ENCODE data around the gene WFDC1.

WFDC1 gene

DNA sequence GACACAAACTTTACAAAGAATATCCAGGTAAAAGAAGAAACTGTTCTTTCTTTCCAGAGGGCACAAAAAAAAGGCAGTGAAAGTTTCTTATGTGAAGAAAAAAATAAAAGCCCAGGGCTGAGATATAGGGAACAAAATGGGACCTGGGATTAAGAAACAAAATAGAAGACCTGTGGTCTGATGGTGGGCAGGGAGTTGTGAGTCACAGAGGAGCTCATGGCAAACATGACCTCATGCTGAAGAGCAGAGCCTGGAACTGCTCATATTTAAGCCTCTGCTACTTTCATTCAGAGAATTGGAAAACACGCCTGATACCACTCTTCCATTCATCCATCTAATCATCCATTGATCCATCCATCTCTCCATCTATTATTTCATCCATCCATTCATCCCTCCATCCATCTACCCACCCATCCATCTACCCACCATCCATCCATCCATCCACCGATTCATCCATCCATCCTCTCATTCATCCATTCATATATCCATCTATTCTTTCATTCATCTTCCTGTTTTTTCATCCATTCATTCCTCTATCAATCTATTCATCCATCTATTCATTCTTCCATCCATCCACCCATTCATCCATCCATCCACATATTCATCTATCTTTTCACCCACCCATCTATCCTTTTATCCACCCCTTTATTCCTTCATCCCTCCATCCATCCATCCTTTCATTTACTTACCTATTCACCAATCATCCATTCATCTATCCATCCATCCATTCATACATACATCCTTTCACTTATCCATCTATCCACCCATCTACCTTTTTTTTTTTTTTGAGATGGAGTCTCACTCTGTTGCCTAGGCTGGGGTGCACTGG lies 30.0 kb downstream of the WFDC1 start:
- DNase-seq, result no peak
- H3K4me3 Mint-ChIP-seq, result no peak overlapping the region
- no peaks in the 10 kb centered on the region for H3K36me3 Mint-ChIP-seq (ENCODE audit: low read depth)
- no peaks in the 10 kb centered on the region for H3K9me3 Mint-ChIP-seq
- peaks cover 15% of the 10 kb centered on the region for H3K27me3 Mint-ChIP-seq (ENCODE audit: low read depth, poor library complexity)
- no peak overlapping the region for H3K27ac Mint-ChIP-seq
- H3K4me1 Mint-ChIP-seq, result peaks cover 6% of the 10 kb centered on the region
- TF ChIP-seq, protein P1, sequence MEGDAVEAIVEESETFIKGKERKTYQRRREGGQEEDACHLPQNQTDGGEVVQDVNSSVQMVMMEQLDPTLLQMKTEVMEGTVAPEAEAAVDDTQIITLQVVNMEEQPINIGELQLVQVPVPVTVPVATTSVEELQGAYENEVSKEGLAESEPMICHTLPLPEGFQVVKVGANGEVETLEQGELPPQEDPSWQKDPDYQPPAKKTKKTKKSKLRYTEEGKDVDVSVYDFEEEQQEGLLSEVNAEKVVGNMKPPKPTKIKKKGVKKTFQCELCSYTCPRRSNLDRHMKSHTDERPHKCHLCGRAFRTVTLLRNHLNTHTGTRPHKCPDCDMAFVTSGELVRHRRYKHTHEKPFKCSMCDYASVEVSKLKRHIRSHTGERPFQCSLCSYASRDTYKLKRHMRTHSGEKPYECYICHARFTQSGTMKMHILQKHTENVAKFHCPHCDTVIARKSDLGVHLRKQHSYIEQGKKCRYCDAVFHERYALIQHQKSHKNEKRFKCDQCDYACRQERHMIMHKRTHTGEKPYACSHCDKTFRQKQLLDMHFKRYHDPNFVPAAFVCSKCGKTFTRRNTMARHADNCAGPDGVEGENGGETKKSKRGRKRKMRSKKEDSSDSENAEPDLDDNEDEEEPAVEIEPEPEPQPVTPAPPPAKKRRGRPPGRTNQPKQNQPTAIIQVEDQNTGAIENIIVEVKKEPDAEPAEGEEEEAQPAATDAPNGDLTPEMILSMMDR (IDR thresholded peaks at IDR 0.05), result no peak

DNA sequence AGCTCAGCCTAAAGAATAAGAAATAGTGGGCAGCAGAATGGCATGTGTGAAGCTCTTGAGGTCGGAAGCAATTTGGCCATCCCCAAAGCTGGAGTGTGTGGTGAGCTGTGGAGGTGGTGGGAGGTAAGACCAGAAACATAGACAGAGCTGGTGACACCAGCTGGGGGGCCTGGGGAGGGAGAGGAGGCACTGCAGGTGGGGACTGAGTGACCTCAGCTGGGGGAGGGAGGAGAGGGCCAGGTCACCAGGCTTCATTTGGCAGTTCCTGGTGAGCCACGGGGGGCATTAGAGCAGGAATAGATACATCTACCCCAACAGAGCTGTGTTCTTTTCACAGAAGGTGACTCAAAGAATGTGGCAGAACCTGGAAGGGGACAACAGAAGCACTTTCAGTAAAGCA lies 31.9 kb downstream of the WFDC1 start:
- Mint-ChIP-seq H3K27me3 (ENCODE audit: low read depth, poor library complexity) (peaks cover 16% of the 10 kb centered on the region), H3K4me3 (no peak overlapping the region), H3K4me1 (peaks cover 12% of the 10 kb centered on the region), H3K36me3 (ENCODE audit: low read depth) (no peaks in the 10 kb centered on the region), H3K27ac (no peak overlapping the region), H3K9me3 (no peaks in the 10 kb centered on the region)
- DNase-seq, result no peak
- TF ChIP-seq, protein P1 (IDR thresholded peaks at IDR 0.05), result no peak

DNA sequence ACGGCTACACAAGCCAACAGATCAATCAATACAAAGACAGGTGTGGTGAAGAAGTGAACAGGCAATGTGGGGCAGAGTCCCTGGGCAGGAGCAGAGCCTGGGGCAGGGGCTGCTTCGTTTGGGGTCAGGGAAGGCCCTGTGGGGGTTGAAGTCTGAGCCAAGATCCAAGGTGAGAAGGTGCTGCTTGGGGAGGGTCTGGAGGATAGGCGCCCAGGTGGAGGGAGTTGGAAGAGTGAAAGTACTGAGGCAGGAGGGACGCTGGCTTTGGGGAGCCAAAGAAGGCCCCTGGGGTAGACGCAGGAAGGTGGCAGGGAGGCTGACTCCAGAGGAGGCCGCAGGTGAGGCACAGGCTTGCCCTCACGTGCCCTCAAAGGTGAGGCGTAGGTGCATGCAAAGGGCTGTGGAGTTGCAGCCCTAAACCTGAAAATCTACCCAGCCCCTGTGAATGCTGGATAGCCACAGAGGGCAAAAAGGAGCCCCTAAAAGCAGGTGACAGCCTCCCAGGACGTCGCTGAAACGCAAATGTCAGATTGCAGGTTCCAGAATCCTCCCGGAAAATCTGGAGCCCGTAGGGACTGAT lies 33.3 kb downstream of the WFDC1 start:
- H3K36me3 Mint-ChIP-seq (ENCODE audit: low read depth), result no peaks in the 10 kb centered on the region
- H3K27ac Mint-ChIP-seq, result no peak overlapping the region
- no peaks in the 10 kb centered on the region for H3K9me3 Mint-ChIP-seq
- DNase-seq, result no peak
- H3K4me3 Mint-ChIP-seq, result no peak overlapping the region
- H3K4me1 Mint-ChIP-seq, result peaks cover 12% of the 10 kb centered on the region
- TF ChIP-seq, protein P1 (IDR thresholded peaks at IDR 0.05), result no peak
- H3K27me3 Mint-ChIP-seq (ENCODE audit: low read depth, poor library complexity), result peaks cover 22% of the 10 kb centered on the region

DNA sequence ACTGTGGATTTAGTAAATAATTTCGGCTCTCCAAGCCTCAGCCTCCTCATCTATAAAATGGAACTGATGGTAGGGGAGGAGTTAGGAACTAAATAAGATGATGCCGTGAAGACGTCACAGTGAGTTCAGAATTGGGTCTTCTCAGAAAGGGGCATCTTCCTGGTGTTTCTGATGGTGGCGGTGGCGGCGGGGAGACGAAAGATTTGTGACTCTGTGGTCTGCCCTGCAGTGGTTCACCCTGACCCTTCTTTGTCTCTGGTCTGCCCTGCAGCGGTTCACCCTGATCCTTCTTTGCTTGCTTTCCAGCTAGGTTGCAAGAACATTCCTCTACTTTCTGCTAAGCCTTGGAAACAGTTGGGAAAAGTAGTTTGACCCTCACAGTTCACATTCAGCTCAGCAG lies 34.3 kb downstream of the WFDC1 start:
- Mint-ChIP-seq H3K36me3 (ENCODE audit: low read depth) (no peaks in the 10 kb centered on the region), H3K27me3 (ENCODE audit: low read depth, poor library complexity) (peaks cover 22% of the 10 kb centered on the region), H3K27ac (peak overlapping the region; percentile 42), H3K4me1 (peaks cover 12% of the 10 kb centered on the region), H3K4me3 (no peak overlapping the region), H3K9me3 (no peaks in the 10 kb centered on the region)
- TF ChIP-seq, protein P1 (IDR thresholded peaks at IDR 0.05), result no peak
- no peak for DNase-seq

DNA sequence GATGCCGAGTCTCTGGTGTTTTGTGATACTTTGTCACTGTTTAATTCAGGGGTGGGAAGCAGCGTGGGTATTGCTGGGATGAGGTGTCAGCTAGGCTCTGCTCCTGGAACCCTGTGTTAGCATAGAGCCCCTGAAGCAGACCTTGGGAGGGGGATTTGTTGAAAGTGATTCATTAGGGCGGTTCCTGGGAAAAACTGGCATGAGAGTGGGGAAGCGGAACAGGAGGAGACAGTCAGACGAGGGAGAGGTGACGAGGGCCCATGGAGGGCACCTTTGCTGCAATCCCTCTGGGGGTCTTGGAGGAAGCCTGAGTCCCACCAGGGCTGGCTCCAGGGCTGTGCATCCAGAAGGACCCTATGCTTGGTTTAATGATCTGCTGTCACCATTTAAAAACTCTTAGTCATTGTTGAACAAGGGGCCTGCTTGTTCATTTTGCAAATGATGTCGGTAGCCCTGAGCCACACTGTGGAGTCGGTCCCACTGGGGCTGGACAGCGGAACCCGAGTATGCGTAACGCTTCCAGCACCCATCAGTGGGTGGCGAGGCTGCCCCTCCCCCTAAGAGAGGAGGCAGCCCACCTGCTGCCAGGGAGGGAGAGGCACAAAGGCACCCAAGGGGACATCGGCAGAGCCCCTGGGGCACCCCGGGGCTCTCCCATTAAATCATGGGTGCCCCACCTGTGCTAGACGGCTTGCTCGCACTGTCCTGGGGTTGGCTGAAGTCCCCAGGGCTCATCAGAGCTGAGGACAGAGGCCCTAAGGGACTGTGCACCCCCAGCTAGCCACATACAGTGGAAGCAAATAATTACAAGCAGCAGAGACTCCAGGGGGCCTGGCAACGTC lies 35.4 kb downstream of the WFDC1 start:
- TF ChIP-seq, protein P1 (IDR thresholded peaks at IDR 0.05), result no peak
- DNase-seq, result no peak
- H3K27ac Mint-ChIP-seq, result no peak overlapping the region
- no peaks in the 10 kb centered on the region for H3K36me3 Mint-ChIP-seq (ENCODE audit: low read depth)
- no peak overlapping the region for H3K4me3 Mint-ChIP-seq
- H3K9me3 Mint-ChIP-seq, result peaks cover 4% of the 10 kb centered on the region
- H3K27me3 Mint-ChIP-seq (ENCODE audit: low read depth, poor library complexity), result peaks cover 22% of the 10 kb centered on the region
- H3K4me1 Mint-ChIP-seq, result peaks cover 12% of the 10 kb centered on the region
